Stimulated activated CD8-positive, alpha-beta memory T cell treated with anti-CD3 and anti-CD28 coated beads, Interleukin-15, amount 100 ng/mL, for 4 hours (primary cell): ENCODE results near the gene TMPRSS3.

Experiments
- DNase-seq, 2 donors: peaks; one replicate each; pipeline ENCODE4 v3.0.0-alpha.2; 2020; ENCODE audit warnings: low read depth in 2 of 2

TMPRSS3 gene

GRCh38 chr21:42427809-42428419 lies 32.1 kb upstream of the TMPRSS3 start:
- no peak for DNase-seq

- DNase-seq: no peak
Measured at GRCh38 chr21:42426876-42427480, 31.1 kb upstream of the TMPRSS3 start.

GRCh38 chr21:42426424-42426823 lies 30.6 kb upstream of the TMPRSS3 start:
- DNase-seq: no peak

GRCh38 chr21:42425591-42425990 lies 29.7 kb upstream of the TMPRSS3 start:
- no peak for DNase-seq

- peak; percentile 52 to 58 for DNase-seq
Measured at GRCh38 chr21:42424914-42425541, 29.2 kb upstream of the TMPRSS3 start.

GRCh38 chr21:42423685-42424084 lies 27.8 kb upstream of the TMPRSS3 start:
- no peak for DNase-seq

- no peak for DNase-seq
Measured at GRCh38 chr21:42423197-42423675, 27.4 kb upstream of the TMPRSS3 start.

GRCh38 chr21:42421018-42421793 lies 25.4 kb upstream of the TMPRSS3 start:
- DNase-seq: no peak

- no peak for DNase-seq
Measured at GRCh38 chr21:42419845-42420244, 24.0 kb upstream of the TMPRSS3 start.

- no peak for DNase-seq
Measured at GRCh38 chr21:42418886-42419285, 23.0 kb upstream of the TMPRSS3 start.

GRCh38 chr21:42417533-42417932 lies 21.7 kb upstream of the TMPRSS3 start:
- no peak for DNase-seq

GRCh38 chr21:42414928-42415769 lies 19.3 kb upstream of the TMPRSS3 start:
- DNase-seq: peak; percentile 80 to 93

GRCh38 chr21:42414553-42414927 lies 18.7 kb upstream of the TMPRSS3 start:
- DNase-seq: no peak

GRCh38 chr21:42414066-42414465 lies 18.2 kb upstream of the TMPRSS3 start:
- no peak for DNase-seq

- DNase-seq: no peak
Measured at GRCh38 chr21:42413500-42413899, 17.6 kb upstream of the TMPRSS3 start.

GRCh38 chr21:42413093-42413492 lies 17.2 kb upstream of the TMPRSS3 start:
- no peak for DNase-seq

- DNase-seq: no peak
Measured at GRCh38 chr21:42412636-42412933, 16.7 kb upstream of the TMPRSS3 start.

- no peak for DNase-seq
Measured at GRCh38 chr21:42411891-42412635, 16.2 kb upstream of the TMPRSS3 start.

GRCh38 chr21:42411197-42411869 lies 15.5 kb upstream of the TMPRSS3 start:
- no peak for DNase-seq

GRCh38 chr21:42409366-42409765 lies 13.5 kb upstream of the TMPRSS3 start:
- DNase-seq: no peak
